ENCODE results near the gene PLEKHA7.

DNA sequence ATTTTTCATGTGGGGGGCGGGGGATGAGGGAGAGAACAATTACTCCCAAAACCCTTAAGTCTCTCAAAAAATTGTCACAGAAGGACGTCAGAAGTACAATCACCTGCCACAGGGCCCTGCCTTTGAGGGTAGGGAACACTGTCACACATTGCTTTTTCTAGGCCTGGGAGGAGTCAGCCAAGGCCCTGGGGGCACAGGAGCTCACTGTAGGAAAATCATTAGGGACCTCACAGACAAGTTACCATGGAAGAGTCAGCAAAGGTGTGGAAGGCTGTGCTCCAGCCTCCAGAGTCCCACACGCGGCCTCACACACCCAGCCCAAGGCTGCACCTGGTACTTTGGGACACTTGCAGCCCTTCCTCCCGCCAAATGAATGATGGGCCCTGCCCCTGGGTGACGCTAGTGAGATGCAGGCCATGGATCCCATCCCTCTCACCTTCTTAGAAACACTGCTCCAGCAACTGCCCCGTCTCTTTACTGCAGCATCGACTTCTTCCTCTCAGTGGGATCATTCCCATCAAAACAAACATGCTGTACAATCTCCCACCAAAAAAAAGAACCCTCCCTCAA is 3.3 kb downstream of the PLEKHA7 start:
- TF ChIP-seq, protein P1, sequence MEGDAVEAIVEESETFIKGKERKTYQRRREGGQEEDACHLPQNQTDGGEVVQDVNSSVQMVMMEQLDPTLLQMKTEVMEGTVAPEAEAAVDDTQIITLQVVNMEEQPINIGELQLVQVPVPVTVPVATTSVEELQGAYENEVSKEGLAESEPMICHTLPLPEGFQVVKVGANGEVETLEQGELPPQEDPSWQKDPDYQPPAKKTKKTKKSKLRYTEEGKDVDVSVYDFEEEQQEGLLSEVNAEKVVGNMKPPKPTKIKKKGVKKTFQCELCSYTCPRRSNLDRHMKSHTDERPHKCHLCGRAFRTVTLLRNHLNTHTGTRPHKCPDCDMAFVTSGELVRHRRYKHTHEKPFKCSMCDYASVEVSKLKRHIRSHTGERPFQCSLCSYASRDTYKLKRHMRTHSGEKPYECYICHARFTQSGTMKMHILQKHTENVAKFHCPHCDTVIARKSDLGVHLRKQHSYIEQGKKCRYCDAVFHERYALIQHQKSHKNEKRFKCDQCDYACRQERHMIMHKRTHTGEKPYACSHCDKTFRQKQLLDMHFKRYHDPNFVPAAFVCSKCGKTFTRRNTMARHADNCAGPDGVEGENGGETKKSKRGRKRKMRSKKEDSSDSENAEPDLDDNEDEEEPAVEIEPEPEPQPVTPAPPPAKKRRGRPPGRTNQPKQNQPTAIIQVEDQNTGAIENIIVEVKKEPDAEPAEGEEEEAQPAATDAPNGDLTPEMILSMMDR (IDR thresholded peaks at IDR 0.05; ENCODE audit: low read depth, low read length) = no peak
- TF ChIP-seq POLR2A (IDR thresholded peaks at IDR 0.05; ENCODE audit: extremely low read depth, insufficient read length) (no peak), MYC (IDR thresholded peaks at IDR 0.05; ENCODE audit: low read depth, low read length) (no peak)
- TF ChIP-seq, protein P2, sequence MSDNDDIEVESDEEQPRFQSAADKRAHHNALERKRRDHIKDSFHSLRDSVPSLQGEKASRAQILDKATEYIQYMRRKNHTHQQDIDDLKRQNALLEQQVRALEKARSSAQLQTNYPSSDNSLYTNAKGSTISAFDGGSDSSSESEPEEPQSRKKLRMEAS (IDR thresholded peaks at IDR 0.05; ENCODE audit: low read depth, low read length) = no peak
